Endodermal cell (in vitro differentiated cells): ENCODE data around the gene ADCY2. TPM values are rescaled to one million over a fixed set of nuclear protein-coding genes. Genes with fewer than 3 reads are reported as not detected.

Experiments used
- DNase-seq: peaks from one replicate; pipeline ENCODE4 v3.0.0-alpha.2; 2017
- H3K27ac ChIP-seq: 2 replicates; pipeline ENCODE4 v1.5.1; 2013; ENCODE audit warnings: mild to moderate bottlenecking, low read depth, low read length, moderate library complexity
- H3K27me3 ChIP-seq: 2 replicates; pipeline ENCODE4 v1.6.1; 2013; ENCODE audit warnings: mild to moderate bottlenecking, low read length, moderate library complexity; ENCODE audit not compliant: insufficient read depth, control insufficient read depth, poor library complexity, severe bottlenecking
- H3K36me3 ChIP-seq: 2 replicates; pipeline ENCODE4 v1.7.0; 2013; ENCODE audit warnings: mild to moderate bottlenecking, low read length, moderate library complexity; ENCODE audit not compliant: control insufficient read depth, insufficient read depth
- H3K4me1 ChIP-seq: one replicate; pipeline ENCODE4 v1.7.0; 2013; ENCODE audit warnings: low read length; ENCODE audit not compliant: control insufficient read depth, insufficient read depth
- H3K4me3 ChIP-seq: 2 replicates; pipeline ENCODE4 v1.5.1; 2013; ENCODE audit warnings: mild to moderate bottlenecking, low read length, moderate library complexity
- H3K9ac ChIP-seq: 2 replicates; pipeline ENCODE4 v1.6.1; 2013; ENCODE audit warnings: mild to moderate bottlenecking, low read length, moderate library complexity; ENCODE audit not compliant: poor library complexity, severe bottlenecking; ENCODE audit errors: extremely low read depth
- H3K9me3 ChIP-seq: 2 replicates; pipeline ENCODE4 v1.6.1; 2013; ENCODE audit warnings: mild to moderate bottlenecking, low read length, moderate library complexity; ENCODE audit not compliant: control insufficient read depth
- H3K27ac Mint-ChIP-seq: 2 replicates; pipeline ENCODE4 v1.8.0; 2020; ENCODE audit warnings: mixed read lengths
- H3K27me3 Mint-ChIP-seq: 2 replicates; pipeline ENCODE4 v1.8.0; 2021; ENCODE audit warnings: mild to moderate bottlenecking, mixed read lengths; ENCODE audit not compliant: insufficient read depth
- H3K36me3 Mint-ChIP-seq: 2 replicates; pipeline ENCODE4 v1.8.0; 2020; ENCODE audit warnings: low read depth, mixed read lengths
- H3K4me1 Mint-ChIP-seq: 2 replicates; pipeline ENCODE4 v1.8.0; 2020; ENCODE audit warnings: mixed read lengths
- H3K4me3 Mint-ChIP-seq: 2 replicates; pipeline ENCODE4 v1.8.0; 2020; ENCODE audit warnings: mild to moderate bottlenecking, moderate library complexity, mixed read lengths
- H3K9me3 Mint-ChIP-seq: 2 replicates; pipeline ENCODE4 v1.8.0; 2020; ENCODE audit warnings: mild to moderate bottlenecking, mixed read lengths
- CTCF ChIP-seq: fragments of 200-600 bp; sonication (generic); conservative IDR thresholded peaks from 2 replicates; pipeline ENCODE4 v1.5.0; 2021; ENCODE audit warnings: antibody characterized with exemption, mild to moderate bottlenecking
- WGBS, 2 experiments: methylation state at CpG; one replicate each; pipeline versions ENCODE4 v1.1.5 to v1.1.7; 2013; ENCODE audit warnings: missing lambda C conversion rate in 2 of 2, mixed read lengths in 1 of 2; ENCODE audit not compliant: insufficient coverage in 1 of 2, insufficient read length in 1 of 2; 5-methylcytosine and 5-hydroxymethylcytosine counted together
- total RNA-seq, 2 donors: library from RNA; stranded (reverse); fragmentation: NEBNext Ultra II Directional in 1 of 2; extraction: Animal tissue kit (Norgen Biotek cat#: 25700) in 1 of 2; gene quantifications; 2 replicates in 1 of 2; 3 replicates in 1 of 2; pipeline ENCODE4 v1.2.1, GENCODE V29; 2021

Gene ADCY2
- total RNA-seq, 2 donors from 2014 or later: 61.5 to 63.2 TPM

- no peaks in the 10 kb centered on the region for H3K27me3 Mint-ChIP-seq
- Histone ChIP-seq H3K9ac (no peak overlapping the region), H3K9me3 (peaks cover 4% of the 10 kb centered on the region), H3K4me3 (no peak overlapping the region), H3K4me1 (peaks cover 2% of the 10 kb centered on the region), H3K27ac (no peak overlapping the region), H3K27me3 (peaks cover 14% of the 10 kb centered on the region), H3K36me3 (peaks cover 18% of the 10 kb centered on the region)
- H3K27ac Mint-ChIP-seq: no peak overlapping the region
- H3K9me3 Mint-ChIP-seq: peaks cover 12% of the 10 kb centered on the region
- DNase-seq: no peak
- TF ChIP-seq CTCF: no peak
- 56 to 86% methylated on average over 3 to 5 of the region's 5 CpGs for WGBS, 2 experiments
- H3K36me3 Mint-ChIP-seq: peaks cover 38% of the 10 kb centered on the region
- no peaks in the 10 kb centered on the region for H3K4me1 Mint-ChIP-seq
- H3K4me3 Mint-ChIP-seq: no peak overlapping the region
Observed at GRCh38 chr5:7705261-7705660, 309.3 kb downstream of the ADCY2 start.

- Mint-ChIP-seq H3K4me1 (no peaks in the 10 kb centered on the region), H3K27ac (no peak overlapping the region), H3K4me3 (no peak overlapping the region), H3K9me3 (peaks cover 12% of the 10 kb centered on the region), H3K27me3 (no peaks in the 10 kb centered on the region), H3K36me3 (peaks cover 41% of the 10 kb centered on the region)
- H3K4me3 ChIP-seq: no peak overlapping the region
- H3K9ac ChIP-seq: no peak overlapping the region
- peaks cover 4% of the 10 kb centered on the region for H3K9me3 ChIP-seq
- no peak overlapping the region for H3K27ac ChIP-seq
- H3K27me3 ChIP-seq: peaks cover 14% of the 10 kb centered on the region
- peaks cover 21% of the 10 kb centered on the region for H3K36me3 ChIP-seq
- DNase-seq: no peak
- 97 to 100% methylated on average over 2 to 6 of the region's 6 CpGs for WGBS, 2 experiments
- H3K4me1 ChIP-seq: peaks cover 2% of the 10 kb centered on the region
- no peak for TF ChIP-seq CTCF
Observed at GRCh38 chr5:7705736-7706135, 309.8 kb downstream of the ADCY2 start.

- Mint-ChIP-seq H3K27me3 (no peaks in the 10 kb centered on the region), H3K36me3 (peaks cover 41% of the 10 kb centered on the region), H3K4me1 (peaks cover under 1% of the 10 kb centered on the region), H3K27ac (no peak overlapping the region), H3K9me3 (peaks cover 12% of the 10 kb centered on the region), H3K4me3 (no peak overlapping the region)
- Histone ChIP-seq H3K27me3 (peaks cover 14% of the 10 kb centered on the region), H3K4me1 (peaks cover 2% of the 10 kb centered on the region), H3K4me3 (no peak overlapping the region), H3K27ac (no peak overlapping the region), H3K9me3 (peaks cover 4% of the 10 kb centered on the region), H3K9ac (no peak overlapping the region), H3K36me3 (peaks cover 20% of the 10 kb centered on the region)
- DNase-seq: no peak
- WGBS, 2 experiments: 90 to 91% methylated on average over 4 of the region's 4 CpGs
- TF ChIP-seq CTCF: no peak
Observed at GRCh38 chr5:7706256-7706655, 310.3 kb downstream of the ADCY2 start.
